Stimulated activated CD4-positive, alpha-beta T cell treated with anti-CD3 and anti-CD28 coated beads, Interleukin-2, amount 100 ng/mL, for 24 hours (primary cell): ENCODE data around the gene DUSP23.
A peak's percentile ranks its signal among the peaks of the same experiment; 100 is the strongest.

ENCODE experiments used
- DNase-seq, 2 donors: peaks; one replicate each; pipeline ENCODE4 v3.0.0-alpha.2; 2020

Gene DUSP23

DNA sequence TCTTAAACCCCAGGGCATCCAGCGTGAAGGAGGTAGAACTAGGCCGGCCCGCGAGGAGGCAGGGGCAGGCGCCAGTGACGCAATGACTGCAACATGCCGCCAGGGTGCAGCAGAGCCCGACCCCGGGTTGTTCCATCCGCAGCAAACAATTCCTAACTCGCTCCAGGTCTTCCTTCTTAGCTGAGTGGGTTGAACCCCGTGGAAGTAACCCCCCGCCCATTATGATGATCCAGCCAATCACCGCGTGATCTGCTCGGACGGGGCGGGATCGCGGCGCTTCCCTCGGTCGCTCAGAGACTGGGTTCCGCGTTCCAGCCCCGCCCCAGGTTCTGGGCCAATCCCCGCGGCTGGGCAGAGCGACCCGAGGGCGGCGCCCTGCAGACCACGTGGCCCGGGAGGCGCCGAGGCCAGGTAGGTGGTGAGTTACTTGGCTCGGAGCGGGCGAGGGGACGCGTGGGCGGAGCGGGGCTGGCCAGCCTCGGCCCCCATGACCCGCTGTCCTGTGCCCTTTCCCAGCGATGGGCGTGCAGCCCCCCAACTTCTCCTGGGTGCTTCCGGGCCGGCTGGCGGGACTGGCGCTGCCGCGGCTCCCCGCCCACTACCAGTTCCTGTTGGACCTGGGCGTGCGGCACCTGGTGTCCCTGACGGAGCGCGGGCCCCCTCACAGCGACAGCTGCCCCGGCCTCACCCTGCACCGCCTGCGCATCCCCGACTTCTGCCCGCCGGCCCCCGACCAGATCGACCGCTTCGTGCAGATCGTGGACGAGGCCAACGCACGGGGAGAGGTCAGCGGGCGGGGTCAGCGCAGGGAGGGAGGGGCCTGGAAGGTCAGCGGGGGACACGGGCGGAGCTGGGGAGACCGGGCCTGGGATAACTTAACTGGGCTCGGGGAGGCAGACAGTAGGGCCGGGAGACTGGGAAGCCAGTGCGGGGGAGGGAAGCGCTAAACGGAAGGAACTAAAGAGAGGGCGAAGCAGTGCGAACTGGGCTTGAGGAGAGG is at the start of gene DUSP23:
Gene DUSP23, plus strand, starts transcription at position 380 of the 1,000 bp plus-strand sequence. Its CDS starts 139 bp downstream, at position 519.
- peak; percentile 94 to 95 for DNase-seq

DNA sequence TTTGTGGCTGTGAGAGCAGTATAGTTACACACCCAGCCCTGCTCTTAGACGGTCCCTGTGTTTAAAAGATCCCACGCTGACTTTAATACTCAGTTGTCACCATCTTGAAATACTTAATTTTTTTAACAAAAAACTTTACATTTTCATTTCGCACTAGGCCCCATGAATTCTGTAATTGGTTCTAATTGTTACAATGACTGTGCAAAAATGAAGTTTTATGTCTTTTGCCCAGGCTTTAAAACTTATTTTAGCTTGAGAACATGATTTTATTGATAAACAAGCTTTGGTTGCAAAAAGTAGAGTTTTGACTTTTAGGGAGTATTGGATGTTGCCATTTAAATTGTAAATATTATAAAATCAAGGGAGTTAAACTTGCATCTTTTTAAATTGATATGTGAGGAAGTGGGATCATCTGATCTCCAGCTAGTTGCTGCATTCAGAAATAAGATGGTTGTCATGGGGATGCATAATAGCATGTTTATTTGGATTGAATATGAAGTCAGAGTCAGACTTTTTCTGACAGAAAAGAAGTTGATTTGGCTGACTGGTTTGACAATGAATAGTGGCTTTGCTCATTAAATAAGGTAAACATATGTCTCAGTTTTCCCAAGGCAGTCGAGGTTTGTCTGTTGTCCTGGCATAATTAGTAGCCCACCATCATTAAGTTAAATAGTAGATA is 43.4 kb upstream of the DUSP23 start:
- DNase-seq, result no peak

DNA sequence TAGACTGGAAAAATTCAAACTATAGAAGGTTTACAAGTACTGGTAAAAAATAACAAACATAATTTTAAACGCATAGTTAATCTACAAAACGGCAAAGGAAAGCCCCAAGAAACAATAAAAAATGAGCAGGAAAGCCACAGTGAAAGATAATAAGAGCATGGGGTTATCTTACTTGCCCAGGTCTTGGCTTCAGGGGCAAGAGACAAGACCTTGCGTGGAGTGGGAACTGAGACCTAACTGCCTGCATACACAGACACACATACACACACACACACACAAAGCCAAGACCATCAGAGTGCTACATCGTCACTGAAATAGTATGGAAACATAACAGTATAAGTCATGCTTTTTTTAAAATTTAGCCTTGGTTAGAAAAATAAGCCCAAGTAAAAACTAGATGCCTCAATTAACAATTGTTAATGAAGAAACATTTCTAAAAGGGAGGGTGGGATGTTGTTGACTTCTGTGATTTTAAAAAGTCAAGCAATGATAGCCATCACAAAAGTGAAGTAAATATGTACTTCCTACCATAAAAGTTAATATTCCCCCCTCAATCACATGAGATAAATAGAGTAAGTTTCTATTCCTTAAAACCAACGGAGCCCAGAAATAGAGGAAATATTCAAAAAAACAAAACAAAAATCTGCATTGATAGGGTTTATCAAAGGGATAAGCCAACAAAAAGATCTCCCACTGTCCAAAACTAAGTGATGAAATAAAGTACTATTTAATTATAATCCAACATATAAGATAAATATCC is 36.9 kb upstream of the DUSP23 start:
- DNase-seq, result no peak

DNA sequence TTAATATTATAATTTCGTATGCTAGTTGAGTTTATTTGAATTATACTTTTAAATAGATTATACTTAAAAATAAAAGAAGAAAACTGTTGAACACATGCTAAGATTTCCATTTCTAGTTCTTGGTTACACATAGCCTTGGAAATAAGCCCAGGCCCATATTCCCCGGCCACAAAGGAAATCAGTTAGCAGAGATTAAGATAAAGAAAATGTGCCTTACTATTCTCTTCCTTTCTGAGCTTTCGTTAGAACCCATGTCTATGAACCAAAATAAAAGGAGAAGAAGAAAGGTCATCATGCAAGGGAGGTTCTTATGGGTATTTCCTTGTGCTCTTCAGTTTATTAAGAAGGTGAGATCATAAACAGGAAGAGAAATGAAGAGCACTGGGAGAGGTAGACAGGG is 34.1 kb upstream of the DUSP23 start:
- DNase-seq, result no peak

DNA sequence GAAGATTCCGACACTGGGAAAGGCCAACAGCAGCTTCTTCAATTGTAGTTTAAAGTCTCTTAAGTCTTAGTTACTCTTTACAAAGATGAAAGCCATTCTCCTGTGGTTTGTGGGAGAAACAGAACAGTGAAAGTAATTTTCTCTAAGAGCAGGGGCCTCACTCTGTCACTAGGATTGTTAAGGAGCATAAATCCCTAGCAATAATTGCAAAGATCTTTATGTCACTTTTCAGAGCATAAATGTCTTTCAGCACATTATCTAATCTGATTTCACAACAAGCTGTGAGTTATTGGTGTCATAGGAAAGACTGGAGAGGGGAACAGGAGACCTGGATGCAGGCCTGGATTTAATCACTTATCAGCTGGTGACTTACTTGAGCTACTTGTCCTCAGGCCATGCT is 32.4 kb upstream of the DUSP23 start:
- no peak for DNase-seq

DNA sequence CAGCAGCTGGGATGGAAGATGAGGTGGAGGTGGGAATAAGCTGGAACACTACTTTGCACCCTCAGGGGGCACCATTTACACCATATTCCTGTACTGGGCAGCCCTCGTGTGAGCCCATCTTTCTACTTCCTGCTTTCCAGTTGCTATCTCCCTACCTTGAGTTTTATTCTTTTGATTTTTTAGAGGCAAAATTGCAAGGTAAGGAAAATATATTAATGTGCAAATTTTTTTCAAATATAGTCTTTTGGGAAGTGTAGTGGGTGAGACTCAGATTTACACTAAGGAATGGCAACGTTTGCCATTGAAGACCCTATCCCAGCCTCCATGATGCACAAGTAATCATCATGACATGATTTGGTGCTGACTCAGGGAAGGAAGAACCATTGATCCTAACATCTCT is 31.1 kb upstream of the DUSP23 start:
- DNase-seq, result no peak

DNA sequence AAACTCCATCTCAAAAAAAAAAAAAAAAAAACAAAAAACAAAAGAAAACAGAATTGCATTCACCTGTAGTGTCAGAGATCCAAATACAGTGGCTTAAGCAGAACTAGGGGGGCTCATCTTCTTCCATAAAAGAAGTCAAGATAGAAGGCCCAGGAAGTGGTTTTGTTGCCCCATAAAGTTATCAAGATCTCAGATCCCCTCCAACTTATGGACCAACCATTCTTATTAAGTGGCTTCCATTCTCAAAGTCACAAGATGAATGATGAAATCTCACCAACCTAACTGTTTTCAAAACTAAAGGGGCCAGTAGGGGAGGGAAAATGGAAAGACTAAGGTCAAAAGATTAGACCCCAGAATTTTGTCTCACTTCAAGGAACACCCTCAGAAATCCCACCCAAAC is 30.1 kb upstream of the DUSP23 start:
- DNase-seq, result no peak

DNA sequence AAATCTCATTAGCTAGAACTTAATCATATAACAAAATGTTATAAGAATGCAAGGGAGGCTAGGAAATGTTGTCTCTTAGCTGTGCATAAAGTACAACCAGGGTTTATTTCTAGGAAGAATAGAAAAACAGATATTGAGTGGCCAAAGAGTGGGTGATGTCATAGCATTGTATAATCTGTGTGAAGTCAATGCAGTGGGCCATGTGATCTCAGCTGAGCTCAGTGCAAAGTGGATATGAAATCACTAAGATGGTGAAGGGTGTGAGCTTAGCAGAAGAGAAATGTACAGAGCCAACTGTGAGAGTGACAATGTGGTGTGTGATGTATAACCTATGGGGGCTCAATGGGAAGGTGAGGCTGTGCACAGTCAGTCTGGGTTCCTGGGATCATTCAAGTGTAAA is 29.7 kb upstream of the DUSP23 start:
- DNase-seq, result no peak

DNA sequence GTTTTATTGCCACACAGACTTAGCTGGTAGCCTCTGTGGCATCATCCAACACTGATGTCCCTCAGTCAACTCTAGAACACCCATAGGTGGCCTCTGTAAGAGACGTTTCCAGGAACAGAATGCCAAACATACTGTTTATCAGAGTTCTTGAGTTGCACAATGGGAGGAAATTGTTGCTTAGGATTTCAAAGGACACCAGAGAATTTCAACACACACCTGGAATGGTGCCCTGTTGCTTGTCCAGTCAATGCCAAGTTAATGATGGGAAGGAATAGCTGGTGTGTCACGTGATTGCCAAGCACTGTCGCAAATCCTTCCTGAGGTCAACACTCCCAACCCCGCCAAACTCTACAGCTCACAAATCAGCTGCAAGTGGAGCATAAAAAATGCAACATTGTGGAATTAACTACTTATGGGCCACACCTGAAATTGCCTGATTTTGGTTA is 28.6 kb upstream of the DUSP23 start:
- DNase-seq, result no peak

DNA sequence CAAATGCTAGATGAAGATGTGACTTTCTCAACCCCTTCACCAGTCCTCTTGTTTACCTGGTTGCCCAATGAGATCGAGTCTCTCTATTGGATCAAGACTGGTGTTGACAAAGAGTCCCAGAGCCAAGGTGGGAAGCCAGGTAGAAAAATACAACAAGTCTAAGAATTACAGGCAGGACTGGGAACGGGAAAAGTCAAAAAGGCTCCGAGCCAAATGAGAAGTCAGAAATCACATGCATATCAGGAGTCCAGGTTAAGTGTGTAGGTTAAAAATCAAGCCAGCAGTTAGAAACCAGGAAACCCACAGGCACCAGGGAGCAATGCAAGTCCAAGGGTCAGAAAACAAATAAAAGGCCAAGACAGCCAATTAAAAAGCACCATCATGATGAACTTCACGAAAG is 27.4 kb upstream of the DUSP23 start:
- DNase-seq, result no peak

DNA sequence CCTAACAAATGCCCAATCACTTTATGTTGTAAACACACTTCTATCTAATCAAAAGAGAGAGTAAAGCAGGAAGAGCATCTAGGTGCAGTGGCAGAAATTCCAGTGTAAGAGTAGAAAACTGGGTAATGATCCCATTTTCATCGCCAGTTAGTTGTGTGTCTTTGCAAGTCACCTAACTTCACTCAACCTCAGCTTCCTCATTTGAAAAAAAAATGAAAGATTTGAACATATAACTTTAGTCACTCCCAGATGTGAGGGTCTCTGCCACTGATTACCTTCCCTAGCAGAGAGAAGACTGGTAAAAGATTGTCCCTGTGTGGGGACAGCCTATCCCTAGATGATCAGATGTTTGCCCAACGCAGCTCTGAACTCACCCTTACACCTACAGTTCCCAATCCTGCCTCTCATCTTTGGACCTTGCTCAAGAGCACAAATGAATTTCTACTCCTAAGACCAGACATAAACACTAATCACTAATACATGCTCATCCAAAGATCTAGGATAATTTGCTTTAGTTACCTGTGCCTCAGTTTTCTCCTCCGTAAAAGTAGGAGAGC is 25.2 kb upstream of the DUSP23 start:
- no peak for DNase-seq

DNA sequence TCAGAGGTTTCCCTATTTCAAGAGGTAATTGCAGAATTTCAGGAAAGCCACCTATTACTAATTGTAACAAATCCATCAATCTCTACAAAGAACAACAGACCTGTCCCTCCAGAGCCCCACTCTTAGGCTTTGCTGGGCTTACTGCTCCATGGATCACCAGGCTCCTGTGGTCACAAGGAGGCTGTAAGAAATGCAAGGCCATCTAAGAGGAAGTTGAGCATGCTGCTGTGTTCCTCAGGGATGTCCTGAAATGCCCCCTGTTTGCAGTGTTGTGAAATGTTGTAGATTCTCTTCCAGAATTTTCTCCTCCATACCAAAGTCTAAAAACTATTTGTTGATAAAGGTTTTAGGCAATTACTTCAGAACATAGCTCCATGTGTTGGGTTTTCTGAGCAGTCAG is 24.4 kb upstream of the DUSP23 start:
- DNase-seq, result no peak

DNA sequence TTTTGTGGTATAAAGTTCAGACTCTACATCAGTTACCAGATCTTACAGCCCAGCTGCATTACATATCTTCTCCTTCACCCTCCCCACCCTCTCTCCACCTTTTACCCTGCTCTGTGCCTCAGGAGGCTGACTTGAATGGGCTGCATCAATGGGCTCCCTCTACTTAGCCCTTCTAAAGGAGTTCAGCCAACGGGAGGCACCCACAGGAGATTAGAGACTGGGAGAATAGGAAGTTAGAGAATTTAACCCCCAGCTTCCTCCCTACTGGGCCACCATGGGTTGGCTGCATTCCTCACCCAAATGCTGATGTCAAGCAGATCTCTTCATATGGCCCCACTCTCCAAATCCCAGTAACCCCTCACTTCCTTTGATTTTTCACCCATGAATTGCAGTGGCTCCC is 17.1 kb upstream of the DUSP23 start:
- no peak for DNase-seq

DNA sequence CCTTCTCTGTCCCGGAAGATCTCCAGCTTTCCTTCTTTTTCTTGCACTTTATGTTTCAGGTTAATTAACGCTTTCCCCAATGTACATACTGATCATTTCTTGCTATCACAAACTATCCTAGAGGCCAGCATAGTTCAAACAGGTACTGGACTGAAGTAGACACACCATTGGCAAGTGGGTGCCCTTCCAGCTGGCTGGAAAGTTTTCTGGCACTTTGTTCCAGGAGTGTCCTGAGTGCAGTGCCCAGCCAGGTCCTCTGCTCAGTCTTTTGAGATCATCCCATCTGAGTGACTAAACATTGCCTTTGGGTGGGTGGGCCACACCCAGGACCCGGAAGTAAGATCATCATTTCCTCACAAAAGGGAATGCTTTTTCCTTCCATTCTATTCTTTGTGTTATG is 15.0 kb upstream of the DUSP23 start:
- no peak for DNase-seq

DNA sequence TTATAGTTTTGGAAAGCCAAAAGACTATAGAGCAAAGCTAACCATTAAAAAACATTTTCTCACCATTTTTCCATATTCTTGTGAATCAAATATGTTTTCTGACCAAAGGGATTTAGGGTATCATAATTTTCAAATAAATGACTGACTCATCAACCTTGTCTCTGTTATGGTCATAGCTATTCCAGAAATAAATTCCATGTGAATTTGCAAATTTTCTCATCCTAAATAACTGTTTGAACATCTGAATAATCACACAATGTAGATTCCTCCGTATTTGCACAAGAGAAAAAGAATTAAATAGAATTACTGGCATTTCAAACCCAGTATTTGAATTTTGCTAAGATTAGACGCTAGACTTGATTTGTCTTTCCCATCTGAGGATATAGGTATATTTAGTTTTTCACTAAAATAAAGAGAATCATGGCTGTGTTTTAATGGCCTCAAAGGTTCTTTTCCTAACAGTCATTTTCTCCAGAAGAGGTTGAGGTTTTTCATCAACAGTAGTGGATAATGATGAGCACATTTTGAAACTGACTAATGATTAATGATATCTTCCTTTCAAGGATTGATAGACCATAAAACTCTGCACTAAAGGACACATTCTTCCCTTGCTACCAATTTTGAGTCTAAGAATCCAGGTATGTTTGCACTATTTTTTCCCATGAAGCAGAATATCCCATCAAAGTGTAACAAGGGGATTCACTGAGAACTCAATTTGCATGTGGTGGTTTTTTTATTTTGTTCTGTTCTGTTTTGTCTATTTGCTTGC is 9.5 kb upstream of the DUSP23 start:
- DNase-seq, result no peak

DNA sequence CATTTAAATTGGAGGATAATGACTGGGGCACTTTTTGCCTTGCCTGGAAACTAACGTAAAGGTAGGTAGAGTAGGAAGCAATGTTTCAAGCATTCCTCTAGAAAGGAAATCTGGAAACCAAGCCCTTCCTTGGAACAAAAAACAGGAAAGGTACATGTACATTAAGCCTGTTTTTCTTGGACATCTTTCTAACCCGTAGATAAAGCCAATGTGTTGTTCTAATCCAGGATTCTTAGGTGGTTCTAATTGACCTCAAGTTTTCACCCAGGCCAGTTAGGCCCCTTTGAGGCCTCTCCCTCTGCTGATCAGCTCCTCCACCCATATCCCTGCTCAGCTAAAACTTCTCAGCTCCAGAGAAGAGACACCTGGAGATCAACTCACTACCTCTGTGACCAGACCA is 6.3 kb upstream of the DUSP23 start:
- no peak for DNase-seq

DNA sequence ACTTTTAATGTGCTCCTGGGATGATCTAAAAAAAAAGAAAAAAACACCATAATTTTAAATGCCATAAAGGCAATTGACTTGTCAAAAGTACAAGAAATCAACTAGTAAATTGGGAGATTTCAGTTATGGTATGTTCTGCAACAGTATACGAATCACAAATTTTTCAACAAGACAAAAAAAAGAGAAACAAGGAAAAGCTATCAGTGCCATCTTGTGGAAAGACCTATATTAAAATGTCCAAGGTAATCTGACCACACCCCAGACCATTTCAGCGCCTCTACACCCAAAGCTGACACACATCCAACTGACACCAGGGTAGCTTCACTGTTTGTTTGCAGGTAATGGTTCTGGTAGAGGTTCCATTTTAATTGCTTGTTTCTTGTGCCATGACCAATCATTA is 5.0 kb upstream of the DUSP23 start:
- DNase-seq, result no peak

DNA sequence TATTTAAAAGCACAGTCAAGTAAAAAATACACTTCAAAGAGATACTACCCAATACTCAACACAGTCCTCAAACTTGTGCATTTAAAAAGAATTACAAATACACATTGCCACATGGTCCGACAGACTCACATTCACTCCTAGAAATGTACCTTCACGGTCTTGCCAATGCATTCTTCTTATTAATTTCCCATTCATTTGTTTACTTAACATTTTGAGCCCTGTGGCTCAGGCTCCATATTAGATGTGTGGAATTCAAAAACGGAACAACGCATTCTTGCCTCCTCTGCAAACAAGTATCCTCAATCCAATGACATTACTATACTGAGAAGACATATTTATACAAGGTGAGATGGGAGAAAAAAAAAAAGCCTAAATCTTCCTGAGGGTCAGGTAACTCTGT is 2.5 kb upstream of the DUSP23 start:
- DNase-seq, result no peak

DNA sequence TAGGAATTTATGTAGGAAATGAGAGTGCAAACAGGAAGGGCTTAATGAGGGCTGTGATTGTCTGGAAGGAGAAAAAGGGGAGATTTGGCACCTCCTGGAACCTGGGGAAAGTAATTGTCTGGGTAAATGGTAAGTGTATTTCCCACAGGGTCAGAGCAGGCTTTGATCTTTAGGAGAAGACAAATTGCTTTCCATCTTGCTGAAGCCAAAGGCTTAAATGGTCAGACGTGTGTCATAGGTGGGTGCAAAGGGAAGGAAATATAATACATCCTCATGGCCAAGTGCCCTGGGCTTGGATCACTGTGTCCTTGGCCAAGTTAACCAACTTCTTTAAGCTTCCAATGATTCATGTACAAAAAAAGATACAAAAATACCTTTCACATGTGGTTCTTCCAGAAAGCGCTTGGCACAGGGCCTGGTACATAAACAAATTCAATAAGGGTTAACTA is 1.3 kb upstream of the DUSP23 start:
- no peak for DNase-seq

DNA sequence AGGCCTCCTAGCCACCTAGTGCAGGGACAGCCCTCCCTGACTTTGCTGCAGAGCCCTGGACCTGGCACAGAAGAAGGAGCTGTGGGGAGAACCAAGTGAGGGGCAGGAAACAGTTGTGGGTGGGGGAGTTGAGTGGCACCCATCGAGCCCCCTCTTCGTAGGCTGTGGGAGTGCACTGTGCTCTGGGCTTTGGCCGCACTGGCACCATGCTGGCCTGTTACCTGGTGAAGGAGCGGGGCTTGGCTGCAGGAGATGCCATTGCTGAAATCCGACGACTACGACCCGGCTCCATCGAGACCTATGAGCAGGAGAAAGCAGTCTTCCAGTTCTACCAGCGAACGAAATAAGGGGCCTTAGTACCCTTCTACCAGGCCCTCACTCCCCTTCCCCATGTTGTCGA is 1.2 kb downstream of the DUSP23 start:
- no peak for DNase-seq

DNA sequence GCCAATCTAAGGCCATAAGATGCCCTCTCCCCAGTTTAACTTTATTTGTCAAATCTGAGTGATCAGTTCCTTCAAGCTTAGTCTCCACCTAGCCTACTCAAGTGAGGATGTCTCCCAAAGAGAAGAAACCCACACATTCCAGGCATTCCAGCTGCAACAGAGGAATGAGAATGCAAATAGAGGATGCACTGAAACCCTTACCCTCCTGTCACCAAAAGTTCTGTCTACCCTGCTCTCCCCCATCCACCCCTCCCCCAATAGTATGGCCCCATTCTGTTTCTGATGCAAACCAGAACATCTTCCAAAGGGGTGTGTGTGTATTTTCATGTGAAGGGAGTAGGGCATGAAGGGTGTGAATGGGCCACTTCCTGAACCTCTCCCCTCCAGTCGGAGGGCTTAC is 3.0 kb downstream of the DUSP23 start:
- DNase-seq, result no peak

DNA sequence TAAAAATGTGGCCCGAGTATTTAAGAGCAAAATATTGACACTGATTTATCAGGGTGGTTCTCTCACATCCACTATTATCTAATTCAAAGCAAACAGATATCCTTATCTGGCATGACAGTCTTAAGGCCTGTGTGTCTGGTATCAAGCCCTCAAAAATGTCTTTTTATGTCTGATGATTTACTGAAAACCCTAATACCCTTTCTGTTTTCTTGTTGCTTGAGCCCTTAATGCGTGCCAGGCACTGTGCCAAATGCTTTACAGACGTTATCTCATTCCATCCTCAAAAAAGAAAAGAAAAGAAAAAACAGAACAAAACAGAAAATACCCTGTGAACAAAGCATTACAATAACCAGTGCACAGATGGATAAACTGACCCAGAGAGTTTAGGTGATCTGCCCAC is 5.7 kb downstream of the DUSP23 start:
- DNase-seq, result no peak
